AG09309 (cell line): ENCODE data around the gene SERP2.

ENCODE experiments used
- DNase-seq: peaks from one replicate; pipeline ENCODE4 v3.0.0-alpha.2; 2010; ENCODE audit warnings: low read depth
- H3K4me3 ChIP-seq: 2 replicates; pipeline ENCODE4 v1.5.1; 2011; ENCODE audit warnings: mild to moderate bottlenecking, low read depth, low read length, moderate library complexity; ENCODE audit not compliant: control insufficient read depth
- CTCF ChIP-seq: IDR thresholded peaks from 2 replicates; pipeline ENCODE4 v1.5.1; 2011; ENCODE audit warnings: mild to moderate bottlenecking, low read depth, low read length, inconsistent platforms; ENCODE audit not compliant: insufficient read depth, control insufficient read depth; ENCODE audit errors: missing control alignments

Gene SERP2

GRCh38 chr13:44385401-44385800, 11.8 kb downstream of the SERP2 start:
- no peak for TF ChIP-seq CTCF
- DNase-seq: no peak
- no peak overlapping the region for H3K4me3 ChIP-seq

- no peak for DNase-seq
- no peak overlapping the region for H3K4me3 ChIP-seq
- no peak for TF ChIP-seq CTCF
Observed at GRCh38 chr13:44385847-44386246, 12.2 kb downstream of the SERP2 start.

DNA sequence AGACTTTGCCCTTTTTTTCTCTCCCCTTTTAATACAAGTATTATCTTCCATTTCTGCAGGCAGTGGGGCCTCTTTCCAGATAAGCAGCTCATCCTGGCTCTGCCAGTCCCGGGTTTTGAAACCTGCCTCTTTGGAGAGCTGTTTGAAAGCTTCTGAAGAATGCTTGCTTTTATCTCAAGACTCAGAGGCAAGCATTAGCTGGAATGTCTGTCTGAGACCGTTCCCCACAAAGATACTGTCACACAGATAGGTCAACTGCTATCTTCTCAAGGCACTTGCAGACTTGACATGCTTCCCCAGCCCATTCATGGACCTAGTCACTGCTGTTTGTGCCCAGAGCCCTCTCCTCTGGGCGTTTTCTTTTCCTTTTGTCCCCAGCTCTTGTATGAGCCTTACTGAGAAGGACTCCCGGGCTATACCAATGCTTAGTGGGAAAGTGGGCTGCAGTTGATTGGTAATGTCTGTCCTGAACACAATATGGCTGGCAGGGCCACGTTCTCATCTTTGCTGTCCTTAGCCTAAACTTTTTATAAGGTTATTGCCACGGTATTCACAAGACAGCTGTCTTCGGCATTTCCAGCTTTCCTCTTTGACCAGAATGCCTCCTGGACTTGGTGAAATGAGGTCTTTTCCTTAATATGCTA, 13.4 kb downstream of the SERP2 start:
- DNase-seq: no peak
- no peak for TF ChIP-seq CTCF
- no peak overlapping the region for H3K4me3 ChIP-seq

- no peak overlapping the region for H3K4me3 ChIP-seq
- no peak for DNase-seq
- TF ChIP-seq CTCF: no peak
Observed at GRCh38 chr13:44388427-44389059, 14.9 kb downstream of the SERP2 start.

DNA sequence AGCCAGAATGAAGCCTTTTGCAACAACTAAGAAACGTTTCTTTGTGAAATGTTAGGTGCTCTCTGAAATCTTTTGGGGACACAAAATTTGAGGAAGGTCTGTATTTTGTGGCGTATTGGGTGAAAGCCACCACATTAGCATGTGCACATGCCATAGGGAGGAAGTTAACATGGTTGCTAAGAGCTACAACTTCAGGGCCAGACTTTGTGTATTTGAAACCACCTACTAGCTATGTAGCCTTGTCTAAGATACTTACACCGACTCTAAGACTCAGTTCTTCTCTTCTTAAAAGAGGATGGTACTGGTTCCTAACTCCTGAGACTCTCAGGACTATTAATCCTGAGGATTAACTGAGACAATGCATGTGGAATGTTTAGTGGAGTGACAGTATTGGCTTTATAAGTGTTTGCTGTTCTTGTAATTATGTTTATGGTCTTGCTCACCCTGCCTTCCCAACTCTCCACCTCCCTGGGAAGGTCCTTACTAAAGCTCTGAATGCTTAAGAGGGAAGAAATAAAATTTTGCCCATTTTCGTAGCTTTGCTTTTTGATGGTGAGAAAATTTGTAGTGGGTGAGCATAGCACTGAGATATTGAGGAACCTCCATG, 15.5 kb downstream of the SERP2 start:
- DNase-seq: no peak
- no peak overlapping the region for H3K4me3 ChIP-seq
- no peak for TF ChIP-seq CTCF

DNA sequence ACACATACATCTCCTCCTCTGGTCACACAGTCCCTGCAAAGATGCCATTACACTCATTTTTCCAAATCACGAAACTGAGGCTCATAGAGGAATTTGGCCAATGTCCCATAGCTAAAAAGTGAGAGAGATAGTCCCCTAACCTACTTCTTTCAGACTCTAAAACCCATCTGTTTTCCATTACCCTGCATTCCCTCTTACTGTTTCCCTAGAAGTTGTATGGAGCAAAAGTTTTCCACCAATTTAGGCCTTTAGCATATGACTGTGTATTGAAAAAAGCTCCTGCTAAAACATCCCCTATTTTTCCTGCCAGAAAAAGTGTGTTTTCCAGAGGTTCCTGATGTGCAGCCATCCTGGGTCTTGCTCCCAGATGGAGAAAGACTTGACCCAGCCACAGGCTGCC, 16.3 kb downstream of the SERP2 start:
- H3K4me3 ChIP-seq: no peak overlapping the region
- TF ChIP-seq CTCF: no peak
- no peak for DNase-seq
